ENCODE results near the gene ASS1.

DNA sequence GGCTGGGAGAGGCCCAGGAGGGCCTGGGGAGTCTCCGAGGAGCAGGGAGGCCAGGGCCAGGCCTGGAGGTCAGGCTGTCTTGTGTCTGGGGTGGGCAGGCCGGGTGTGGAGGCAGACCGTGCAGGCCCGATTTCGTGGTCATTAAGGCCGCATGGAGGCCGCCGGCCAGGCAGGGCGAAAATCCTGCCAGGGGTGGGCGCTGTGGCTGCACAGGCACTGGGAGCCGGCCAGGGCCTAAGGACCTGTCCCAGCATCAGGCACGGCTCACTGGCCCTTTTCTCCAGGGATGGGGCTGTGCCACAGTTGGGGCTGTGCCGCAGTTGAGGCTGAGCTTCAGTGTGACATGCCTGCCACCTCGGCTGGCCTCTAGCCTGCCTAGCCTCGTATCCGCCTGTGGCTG, 35.9 kb downstream of the ASS1 start:
- no peak for TF ChIP-seq CTCF (IDR thresholded peaks at IDR 0.05)
- TF ChIP-seq POLR2A (IDR thresholded peaks at IDR 0.05): no peak
